Measurements from ENCODE around the gene SMCP. TPM values are rescaled to one million over a fixed set of nuclear protein-coding genes. Genes with fewer than 3 reads are reported as not detected.

SMCP gene
- total RNA-seq, 1 donor from 2014 or later: not detected

GRCh38 chr1:152933196-152933595, 55.1 kb downstream of the SMCP start:
- TF ChIP-seq, protein P1, sequence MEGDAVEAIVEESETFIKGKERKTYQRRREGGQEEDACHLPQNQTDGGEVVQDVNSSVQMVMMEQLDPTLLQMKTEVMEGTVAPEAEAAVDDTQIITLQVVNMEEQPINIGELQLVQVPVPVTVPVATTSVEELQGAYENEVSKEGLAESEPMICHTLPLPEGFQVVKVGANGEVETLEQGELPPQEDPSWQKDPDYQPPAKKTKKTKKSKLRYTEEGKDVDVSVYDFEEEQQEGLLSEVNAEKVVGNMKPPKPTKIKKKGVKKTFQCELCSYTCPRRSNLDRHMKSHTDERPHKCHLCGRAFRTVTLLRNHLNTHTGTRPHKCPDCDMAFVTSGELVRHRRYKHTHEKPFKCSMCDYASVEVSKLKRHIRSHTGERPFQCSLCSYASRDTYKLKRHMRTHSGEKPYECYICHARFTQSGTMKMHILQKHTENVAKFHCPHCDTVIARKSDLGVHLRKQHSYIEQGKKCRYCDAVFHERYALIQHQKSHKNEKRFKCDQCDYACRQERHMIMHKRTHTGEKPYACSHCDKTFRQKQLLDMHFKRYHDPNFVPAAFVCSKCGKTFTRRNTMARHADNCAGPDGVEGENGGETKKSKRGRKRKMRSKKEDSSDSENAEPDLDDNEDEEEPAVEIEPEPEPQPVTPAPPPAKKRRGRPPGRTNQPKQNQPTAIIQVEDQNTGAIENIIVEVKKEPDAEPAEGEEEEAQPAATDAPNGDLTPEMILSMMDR (IDR thresholded peaks at IDR 0.05; ENCODE audit: unreplicated experiment): no peak
- Mint-ChIP-seq H3K27me3 (no peaks in the 10 kb centered on the region), H3K4me3 (ENCODE audit: low read depth) (no peak overlapping the region), H3K4me1 (ENCODE audit: low read depth) (no peaks in the 10 kb centered on the region), H3K36me3 (ENCODE audit: insufficient read depth) (no peaks in the 10 kb centered on the region), H3K27ac (no peak overlapping the region), H3K9me3 (ENCODE audit: low read depth) (peaks cover 18% of the 10 kb centered on the region)
- DNase-seq (ENCODE audit: low spot score, unreplicated experiment): no peak

Other genes starting within 250 kb of the SMCP start
- gene LCE2D, start 214.9 kb upstream of the SMCP start, total RNA-seq: not detected in 2 replicates
- gene LCE2C, start 203.0 kb upstream of the SMCP start, total RNA-seq: not detected in 2 replicates
- gene LCE2B, start 192.2 kb upstream of the SMCP start, total RNA-seq: not detected in 2 replicates
- not detected in 2 replicates for gene LCE2A, start 180.0 kb upstream of the SMCP start, total RNA-seq
- not detected in 2 replicates for gene LCE4A, start 170.2 kb upstream of the SMCP start, total RNA-seq
- not detected in 2 replicates for gene KPRP, start 120.3 kb upstream of the SMCP start, total RNA-seq
- not detected in 2 replicates for gene LCE1F, start 103.2 kb upstream of the SMCP start, total RNA-seq
- not detected in 2 replicates for gene LCE1E, start 92.1 kb upstream of the SMCP start, total RNA-seq
- gene LCE1D, start 81.6 kb upstream of the SMCP start, total RNA-seq: not detected in 2 replicates
- not detected in 2 replicates for gene LCE1C, start 71.7 kb upstream of the SMCP start, total RNA-seq
- not detected in 2 replicates for gene LCE1B, start 66.4 kb upstream of the SMCP start, total RNA-seq
- not detected in 2 replicates for gene LCE1A, start 50.8 kb upstream of the SMCP start, total RNA-seq
- not detected in 2 replicates for gene LCE6A, start 35.5 kb upstream of the SMCP start, total RNA-seq
- gene LCE7A, start 18.3 kb upstream of the SMCP start, total RNA-seq: not detected in 2 replicates
- not detected in 2 replicates for gene IVL, start 30.2 kb downstream of the SMCP start, total RNA-seq
- gene SPRR5, start 68.9 kb downstream of the SMCP start, total RNA-seq: not detected in 2 replicates
- not detected in 2 replicates for gene SPRR4, start 92.3 kb downstream of the SMCP start, total RNA-seq
- gene SPRR1A, start 105.8 kb downstream of the SMCP start, total RNA-seq: not detected in 2 replicates
- gene SPRR3, start 123.4 kb downstream of the SMCP start, total RNA-seq: not detected in 2 replicates
- not detected in 2 replicates for gene SPRR1B, start 152.9 kb downstream of the SMCP start, total RNA-seq
- gene SPRR2D, start 162.8 kb downstream of the SMCP start, total RNA-seq: not detected in 2 replicates
- gene SPRR2A, start 179.2 kb downstream of the SMCP start, total RNA-seq: not detected in 2 replicates
- not detected in 2 replicates for gene SPRR2B, start 193.3 kb downstream of the SMCP start, total RNA-seq
- gene SPRR2E, start 216.2 kb downstream of the SMCP start, total RNA-seq: not detected in 2 replicates
- 1.7 and 4.0 TPM in 2 replicates for gene SPRR2F, start 235.2 kb downstream of the SMCP start, total RNA-seq

Data from progenitor cell of endocrine pancreas (in vitro differentiated cells).